DMS114 treated with DMSO at 0.1 percent for 48 hours (cell line): Measurements from ENCODE around the gene APBA1.

Experiments
- DNase-seq: peaks from one replicate; lab custom pipeline; 2025; ENCODE audit not compliant: unreplicated experiment; lab: John Stamatoyannopoulos, UW

Gene APBA1

GRCh38 chr9:69658987-69659675 is 13.0 kb downstream of the APBA1 start:
- DNase-seq = no peak

GRCh38 chr9:69657269-69657668 is 14.9 kb downstream of the APBA1 start:
- no peak for DNase-seq

DNA sequence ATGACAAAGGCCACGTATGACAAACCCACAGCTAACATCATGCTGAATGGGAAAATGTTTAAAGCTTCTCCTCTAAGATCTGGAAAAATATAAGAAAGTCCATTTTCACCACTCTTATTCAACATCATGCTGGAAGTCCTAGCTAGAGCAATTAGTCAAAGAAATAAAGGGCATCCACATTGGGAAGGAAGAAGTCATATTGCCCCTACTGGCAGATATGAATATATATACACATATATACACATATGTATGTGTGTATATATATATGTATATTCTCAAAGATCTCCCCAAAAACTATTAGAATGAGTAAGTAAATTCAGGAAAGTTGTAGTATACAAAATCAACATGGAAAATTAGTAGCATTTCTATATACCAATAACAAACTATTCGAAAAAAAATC is 17.1 kb downstream of the APBA1 start:
- DNase-seq = no peak

GRCh38 chr9:69653261-69653660 is 18.9 kb downstream of the APBA1 start:
- DNase-seq = no peak

- DNase-seq = no peak
Measured at GRCh38 chr9:69649566-69650250, 22.5 kb downstream of the APBA1 start.

DNA sequence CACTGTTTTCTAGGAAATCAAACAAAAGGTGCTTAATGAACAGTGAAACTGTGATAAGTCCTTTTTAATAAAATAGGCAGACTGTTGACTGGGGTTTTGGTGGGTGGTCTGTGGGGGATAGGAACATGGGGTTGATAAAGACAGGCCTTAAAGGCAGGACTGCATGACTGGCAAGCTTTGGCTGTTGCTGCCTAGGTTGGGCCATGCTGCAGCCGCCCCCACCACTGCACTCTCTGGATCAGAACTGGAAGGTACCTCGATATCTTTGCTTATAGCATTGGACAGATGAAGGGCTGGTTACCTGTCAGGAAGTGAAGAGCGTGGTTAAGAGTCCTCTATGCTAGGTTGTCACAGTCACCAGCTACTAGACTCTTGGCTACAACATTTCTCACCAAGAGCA is 24.4 kb downstream of the APBA1 start:
- DNase-seq = no peak

- DNase-seq = no peak
Measured at GRCh38 chr9:69646810-69647209, 25.4 kb downstream of the APBA1 start.

DNA sequence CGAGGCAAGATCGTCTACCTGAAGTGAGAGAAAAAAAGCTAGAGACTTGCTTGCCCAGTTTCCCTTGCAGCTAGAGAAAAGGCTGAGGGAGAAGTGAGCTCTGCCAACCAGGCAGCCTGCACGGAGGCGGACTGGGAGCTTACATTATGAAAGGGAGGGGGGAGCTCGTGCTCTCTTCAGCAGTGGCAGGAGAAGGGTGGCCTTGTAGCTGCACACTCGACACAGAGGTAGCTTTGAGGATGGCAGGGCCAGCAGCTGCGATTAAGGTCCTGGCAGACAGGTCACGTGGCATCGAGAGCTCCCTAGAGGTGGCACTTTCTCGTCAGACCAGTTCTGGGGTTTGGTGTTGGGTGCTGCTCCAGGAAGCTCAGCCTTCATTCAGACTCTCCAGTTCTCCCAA is 26.7 kb downstream of the APBA1 start:
- no peak for DNase-seq

GRCh38 chr9:69643098-69643497 is 29.1 kb downstream of the APBA1 start:
- DNase-seq = no peak

- no peak for DNase-seq
Measured at GRCh38 chr9:69637817-69638200, 34.4 kb downstream of the APBA1 start.

DNA sequence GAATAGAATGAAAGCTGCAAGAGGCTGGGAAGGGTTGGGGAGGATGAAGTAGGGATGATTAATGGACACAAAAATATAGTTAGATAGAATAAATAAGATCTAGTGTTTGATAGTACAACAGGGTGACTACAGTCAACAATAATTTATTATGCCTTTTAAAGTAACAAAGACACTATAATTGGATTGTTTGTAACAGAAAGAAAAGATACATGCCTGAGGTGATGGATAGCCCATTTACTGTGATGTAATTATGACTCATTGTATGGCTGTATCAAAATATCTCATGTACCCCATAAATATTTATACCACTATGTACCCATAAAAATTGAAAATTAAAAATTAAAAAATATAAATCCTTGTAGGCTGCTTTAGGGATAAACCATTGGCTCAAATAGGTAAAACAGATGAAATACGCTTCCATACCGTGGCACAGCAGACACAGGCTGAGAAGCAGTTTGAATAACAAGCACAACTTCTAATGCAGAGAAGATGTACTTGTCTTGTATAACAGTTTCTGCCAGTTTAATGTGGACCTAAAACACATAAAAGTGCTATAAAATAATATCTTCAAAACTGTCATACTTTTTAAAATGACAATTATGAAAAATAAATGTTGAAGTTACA is 34.9 kb downstream of the APBA1 start:
- no peak for DNase-seq

DNA sequence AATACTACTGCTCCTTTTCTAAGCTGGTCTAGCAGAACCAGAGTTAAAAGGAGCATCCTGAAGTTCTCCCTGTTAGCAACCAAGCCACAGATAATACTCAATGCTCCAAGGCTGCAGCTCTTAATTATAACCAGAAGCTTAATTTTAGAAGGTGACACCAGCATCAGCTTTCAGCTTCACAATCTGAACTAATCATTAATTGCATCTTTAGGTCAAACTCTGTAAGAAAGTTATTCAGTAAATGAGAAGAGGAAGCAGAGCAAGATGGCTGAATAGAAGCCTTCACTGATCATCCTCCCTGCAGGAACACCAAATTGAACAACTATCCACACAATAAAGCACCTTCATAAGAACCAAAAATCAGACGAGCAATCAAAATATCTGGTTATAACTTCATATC is 38.5 kb downstream of the APBA1 start:
- DNase-seq = no peak

DNA sequence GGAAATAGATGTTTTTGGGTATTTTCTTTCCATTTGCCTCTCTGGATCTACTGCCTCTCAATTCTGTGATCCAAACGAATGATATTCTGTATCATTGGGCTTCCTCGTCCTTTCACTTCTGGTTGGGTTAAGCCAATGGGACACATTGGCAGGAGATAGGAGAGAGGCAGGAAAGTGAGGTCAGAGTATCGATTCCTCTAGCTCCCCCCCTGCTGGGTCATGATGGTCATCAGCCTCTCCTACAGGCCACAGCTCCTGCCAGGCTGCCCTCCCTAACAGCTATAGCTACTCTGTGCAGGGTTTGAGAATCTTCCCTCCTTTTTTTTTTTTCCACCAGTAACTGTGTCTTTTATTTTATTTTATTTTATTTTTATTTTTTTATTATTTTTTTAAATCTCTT is 39.4 kb downstream of the APBA1 start:
- no peak for DNase-seq

DNA sequence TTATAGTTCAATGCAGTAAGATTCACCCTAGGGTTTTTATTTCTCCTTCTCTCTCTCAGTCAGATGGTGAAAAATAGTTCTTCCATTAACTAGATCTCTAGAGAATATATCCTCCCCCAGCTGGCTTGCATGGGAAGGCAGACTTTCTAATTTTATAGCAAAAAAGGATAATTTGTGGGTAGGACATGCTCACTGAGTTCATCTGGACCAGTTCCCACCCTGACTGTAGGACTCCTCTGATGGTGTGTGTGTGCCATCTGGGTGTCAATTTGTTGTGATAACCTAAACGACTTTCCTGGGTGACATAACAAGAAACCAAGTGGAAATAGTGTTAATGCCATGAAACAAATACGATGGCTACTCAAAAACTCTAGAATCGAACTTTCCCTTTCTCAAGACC is 44.9 kb downstream of the APBA1 start:
- no peak for DNase-seq

- no peak for DNase-seq
Measured at GRCh38 chr9:69623276-69623675, 48.9 kb downstream of the APBA1 start.

DNA sequence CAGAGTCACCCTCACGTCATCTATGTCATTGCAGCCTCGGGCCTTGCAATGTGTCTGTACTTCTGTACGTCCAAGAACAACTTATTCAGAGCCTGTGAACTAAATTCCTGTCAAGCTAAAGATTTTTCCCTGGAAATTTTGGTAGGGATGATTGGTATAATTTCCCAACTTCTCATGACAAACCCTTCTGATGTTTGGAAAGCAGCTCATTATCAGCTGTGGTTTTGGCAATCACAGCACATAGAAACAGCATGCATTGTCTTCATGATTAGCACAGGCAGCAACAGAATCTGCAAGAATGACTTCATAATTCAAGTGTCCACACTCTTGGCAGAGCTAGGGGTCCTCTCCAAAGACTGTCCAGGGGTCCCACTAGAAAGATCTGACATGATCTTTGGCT is 49.5 kb downstream of the APBA1 start:
- no peak for DNase-seq

DNA sequence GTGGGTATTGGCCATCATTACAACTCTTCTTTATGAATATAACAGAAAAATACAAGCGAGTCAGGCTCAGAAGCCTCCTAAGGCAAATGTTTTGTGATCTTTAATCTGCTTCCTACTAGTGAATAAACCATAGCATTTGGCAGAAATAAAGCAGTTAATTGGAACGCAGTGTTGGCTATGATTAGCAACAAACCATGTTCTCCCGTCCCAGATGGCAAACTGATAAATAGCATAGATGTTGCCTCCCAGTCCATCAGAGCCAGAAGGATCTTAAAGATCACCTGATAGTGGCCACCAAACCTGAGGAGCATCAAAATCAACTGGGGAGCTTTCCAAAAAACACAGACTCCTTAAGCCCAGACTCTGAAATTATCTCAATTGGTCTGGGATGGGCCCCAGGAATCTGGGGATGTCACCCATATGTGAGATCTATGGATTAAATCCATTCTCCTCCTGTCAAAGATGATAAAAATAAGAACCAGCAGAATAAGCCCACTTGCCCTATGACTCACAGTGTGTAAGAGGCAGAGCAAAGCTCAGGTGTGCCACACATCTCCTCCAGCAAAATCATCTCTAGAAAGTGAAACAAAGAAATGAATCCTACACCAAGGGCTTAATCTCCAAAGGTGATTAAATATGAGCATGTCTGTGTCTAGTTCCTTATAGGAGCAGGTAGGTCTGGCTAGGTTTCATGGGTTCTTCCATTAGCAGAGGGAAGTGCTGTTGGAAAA is 50.3 kb downstream of the APBA1 start:
- no peak for DNase-seq

GRCh38 chr9:69620731-69621130 is 51.4 kb downstream of the APBA1 start:
- no peak for DNase-seq

- no peak for DNase-seq
Measured at GRCh38 chr9:69619233-69619632, 52.9 kb downstream of the APBA1 start.

DNA sequence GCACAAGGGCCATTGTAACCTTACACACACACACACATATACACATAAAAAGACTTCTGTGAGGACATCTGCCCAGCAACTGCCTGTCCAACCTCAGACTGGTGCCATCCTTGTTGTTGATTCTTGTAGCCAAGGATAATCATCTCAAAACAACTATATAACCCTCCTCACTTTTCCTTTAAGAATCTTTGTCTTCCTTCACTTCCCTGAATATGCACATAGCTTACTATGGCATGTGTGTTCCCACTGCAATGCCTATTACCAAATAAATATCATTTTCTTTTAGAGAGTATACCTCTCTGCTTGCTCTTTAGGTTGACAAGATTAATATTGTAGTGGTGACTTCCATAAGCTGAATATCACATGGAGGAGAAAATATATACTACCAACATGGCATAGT is 55.2 kb downstream of the APBA1 start:
- DNase-seq = no peak

DNA sequence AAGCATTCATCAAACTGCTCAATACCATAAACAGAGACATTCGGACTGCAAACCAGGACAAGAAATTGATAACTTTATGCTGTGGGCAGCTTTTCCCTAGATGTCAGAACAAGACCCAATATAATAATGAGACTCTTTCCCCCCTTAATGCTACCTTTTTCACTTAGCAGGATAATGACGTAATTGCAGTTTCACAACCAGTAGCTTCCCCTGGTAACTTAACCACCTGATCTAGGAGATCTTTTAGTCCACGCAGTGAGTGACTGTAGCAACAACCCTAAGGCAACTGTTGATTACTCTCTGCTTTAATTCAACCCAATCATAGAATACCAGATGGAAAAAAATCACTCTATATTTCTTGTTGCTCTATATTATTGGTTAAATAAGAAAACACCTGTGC is 56.3 kb downstream of the APBA1 start:
- DNase-seq = no peak

DNA sequence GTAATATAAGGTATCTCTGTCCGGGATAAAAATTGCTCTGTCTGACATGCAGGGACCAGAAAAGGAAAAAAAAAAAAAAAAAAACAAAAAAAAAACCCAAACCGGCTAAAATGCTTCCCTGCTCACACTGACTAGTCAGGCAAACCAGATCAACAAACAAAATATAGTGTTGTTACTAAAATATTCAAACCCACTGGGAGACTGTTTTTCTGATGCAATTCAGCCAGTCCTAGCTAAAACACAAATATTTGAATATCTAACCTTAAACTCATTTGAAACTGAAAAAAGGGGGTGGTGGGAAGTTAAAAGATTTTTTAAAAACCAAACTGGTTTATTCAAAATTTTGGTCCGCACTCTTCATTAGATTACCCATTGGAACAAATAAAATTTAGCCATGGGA is 61.0 kb downstream of the APBA1 start:
- no peak for DNase-seq
